HepG2 (cell line): ENCODE data around the gene CYP11A1. TPM values are rescaled to one million over a fixed set of nuclear protein-coding genes. Genes with fewer than 3 reads are reported as not detected.

Experiments used
- ADNP ChIP-seq: sonication (generic); formaldehyde crosslinking; IDR thresholded peaks from 2 replicates; pipeline ENCODE4 v1.4.0; 2020; ENCODE audit warnings: missing genetic modification reagents
- ARID2 ChIP-seq: sonication (generic); formaldehyde crosslinking; IDR thresholded peaks from 2 replicates; pipeline ENCODE4 v1.8.1; 2022; ENCODE audit warnings: mild to moderate bottlenecking, missing genetic modification reagents, borderline replicate concordance
- CCAR2 ChIP-seq: fragments of 200-400 bp; formaldehyde crosslinking; optimal IDR thresholded peaks from 2 replicates; pipeline ENCODE3; 2018; ENCODE audit warnings: low read depth, mild to moderate bottlenecking, low read length, moderate library complexity
- CEBPB ChIP-seq: IDR thresholded peaks from 2 replicates; pipeline ENCODE4 v1.6.1; 2011; ENCODE audit warnings: low read depth, low read length, improper control_type of control experiment, borderline replicate concordance
- EHMT2 ChIP-seq: fragments of 200-600 bp; sonication (generic); IDR thresholded peaks from 2 replicates; pipeline ENCODE4 v1.7.0; 2017; ENCODE audit warnings: antibody characterized with exemption, low read depth, low read length, borderline replicate concordance
- EZH2 ChIP-seq: conservative IDR thresholded peaks from 2 replicates; pipeline ENCODE4 v1.6.1; 2012; ENCODE audit warnings: mild to moderate bottlenecking, low read depth, low read length, moderate library complexity
- IKZF4 ChIP-seq: sonication (generic); formaldehyde crosslinking; IDR thresholded peaks from 2 replicates; pipeline ENCODE4 v1.5.1; 2020; ENCODE audit warnings: borderline replicate concordance, mild to moderate bottlenecking, low read depth, missing genetic modification reagents; ENCODE audit errors: not compliant biosample characterization
- JUND ChIP-seq: sonication (generic); formaldehyde crosslinking; IDR thresholded peaks from 2 replicates; pipeline ENCODE4 v1.8.0; 2022; ENCODE audit warnings: mild to moderate bottlenecking, missing genetic modification reagents
- MED1 ChIP-seq: sonication (generic); formaldehyde crosslinking; IDR thresholded peaks from 2 replicates; pipeline ENCODE4 v1.4.0; 2020; ENCODE audit warnings: missing genetic modification reagents
- MLLT10 ChIP-seq: sonication (generic); formaldehyde crosslinking; IDR thresholded peaks from 2 replicates; pipeline ENCODE4 v1.4.0; 2020; ENCODE audit warnings: missing genetic modification reagents
- MTF2 ChIP-seq: sonication (generic); formaldehyde crosslinking; IDR thresholded peaks from 2 replicates; pipeline ENCODE4 v1.5.0; 2020; ENCODE audit warnings: missing genetic modification reagents, borderline replicate concordance
- NFKB2 ChIP-seq: sonication (generic); formaldehyde crosslinking; IDR thresholded peaks from 2 replicates; pipeline ENCODE4 v1.4.0; 2020; ENCODE audit warnings: missing genetic modification reagents, borderline replicate concordance
- PCBP1 ChIP-seq: fragments of 200-400 bp; formaldehyde crosslinking; IDR thresholded peaks from 2 replicates; pipeline ENCODE4 v1.6.1; 2017; ENCODE audit warnings: mild to moderate bottlenecking, low read depth, low read length, borderline replicate concordance
- PHF5A ChIP-seq: IDR thresholded peaks from one replicate; pipeline ENCODE4 v1.6.1; 2018; ENCODE audit warnings: low read depth, missing genetic modification reagents; ENCODE audit not compliant: unreplicated experiment
- PTBP1 ChIP-seq: fragments of 200-400 bp; formaldehyde crosslinking; IDR thresholded peaks from 2 replicates; pipeline ENCODE4 v1.6.1; 2018; ENCODE audit warnings: low read length, low read depth; ENCODE audit not compliant: poor library complexity, severe bottlenecking
- RBM22 ChIP-seq: fragments of 200-400 bp; formaldehyde crosslinking; optimal IDR thresholded peaks from 2 replicates; pipeline ENCODE3; 2017; ENCODE audit warnings: mild to moderate bottlenecking, low read length, moderate library complexity
- REPIN1 ChIP-seq: sonication (generic); formaldehyde crosslinking; IDR thresholded peaks from 2 replicates; pipeline ENCODE4 v1.8.0; 2022; ENCODE audit warnings: missing genetic modification reagents, low read depth, mild to moderate bottlenecking, borderline replicate concordance
- SALL2 ChIP-seq: sonication (generic); formaldehyde crosslinking; IDR thresholded peaks from 2 replicates; pipeline ENCODE4 v1.8.1; 2023; ENCODE audit warnings: mild to moderate bottlenecking, missing genetic modification reagents, inconsistent platforms
- SIN3A ChIP-seq: IDR thresholded peaks from 2 replicates; pipeline ENCODE4 v1.6.1; 2011; ENCODE audit warnings: low read depth, mild to moderate bottlenecking, control low read depth, low read length, borderline replicate concordance
- SIX4 ChIP-seq: sonication (generic); formaldehyde crosslinking; IDR thresholded peaks from 2 replicates; pipeline ENCODE4 v1.4.0; 2020; ENCODE audit warnings: missing genetic modification reagents
- SMC3 ChIP-seq: IDR thresholded peaks from 2 replicates; pipeline ENCODE4 v1.6.1; 2011; ENCODE audit warnings: low read length, improper control_type of control experiment
- SPEN ChIP-seq: sonication (generic); formaldehyde crosslinking; IDR thresholded peaks from 2 replicates; pipeline ENCODE4 v1.5.1; 2020; ENCODE audit warnings: low read depth, mild to moderate bottlenecking, missing genetic modification reagents
- SRY ChIP-seq: sonication (generic); formaldehyde crosslinking; IDR thresholded peaks from 2 replicates; pipeline ENCODE4 v1.8.0; 2022; ENCODE audit warnings: mild to moderate bottlenecking, missing genetic modification reagents
- ZFP36L2 ChIP-seq: sonication (generic); formaldehyde crosslinking; IDR thresholded peaks from 2 replicates; pipeline ENCODE4 v1.4.0; 2020; ENCODE audit warnings: missing genetic modification reagents
- ZFP82 ChIP-seq: sonication (generic); formaldehyde crosslinking; IDR thresholded peaks from 2 replicates; pipeline ENCODE4 v1.5.1; 2020; ENCODE audit warnings: mild to moderate bottlenecking, missing genetic modification reagents, borderline replicate concordance
- ZNF549 ChIP-seq: sonication (generic); formaldehyde crosslinking; IDR thresholded peaks from 2 replicates; pipeline ENCODE4 v1.5.0; 2020; ENCODE audit warnings: missing genetic modification reagents
- ZNF644 ChIP-seq: IDR thresholded peaks from 2 replicates; pipeline ENCODE4 v1.6.1; 2016; ENCODE audit warnings: low read depth
- ZNF7 ChIP-seq: IDR thresholded peaks from 2 replicates; pipeline ENCODE4 v1.6.1; 2016; ENCODE audit warnings: missing biosample characterization, missing genetic modification reagents
- ZNF713 ChIP-seq: sonication (generic); formaldehyde crosslinking; IDR thresholded peaks from 2 replicates; pipeline ENCODE4 v1.4.0; 2020; ENCODE audit warnings: mild to moderate bottlenecking, missing genetic modification reagents
- ZNF761 ChIP-seq: sonication (generic); formaldehyde crosslinking; conservative IDR thresholded peaks from 2 replicates; pipeline ENCODE4 v1.4.0; 2020; ENCODE audit warnings: mild to moderate bottlenecking, missing genetic modification reagents
- ZNF790 ChIP-seq: sonication (generic); formaldehyde crosslinking; IDR thresholded peaks from 2 replicates; pipeline ENCODE4 v1.8.0; 2022; ENCODE audit warnings: missing genetic modification reagents, mild to moderate bottlenecking, borderline replicate concordance
- polyA plus RNA-seq, 8 experiments: library from polyadenylated mRNA; depleted of rRNA in 3 of 8; stranded (reverse) in 7 of 8; unstranded in 1 of 8; fragments of >200 nt; fragmentation: Illumina TruSeq in 4 of 8; extraction: Trizol in 4 of 8; gene quantifications; 2 replicates each; pipeline versions ENCODE4 v1.2.1 to v1.2.3, GENCODE V29; 2011 to 2016; ENCODE audit warnings: low read depth in 4 of 8, missing spikeins in 1 of 8, mixed read lengths in 1 of 8; ENCODE audit not compliant: insufficient read depth in 1 of 8
- total RNA-seq, 5 experiments: library from RNA; depleted of rRNA; stranded (reverse); fragments of >200 nt; fragmentation: Illumina TruSeq; extraction: Trizol; gene quantifications; 2 replicates each; pipeline ENCODE4 v1.2.3, GENCODE V29; 2016; ENCODE audit warnings: low read depth in 1 of 5
- TF ChIP-seq, protein P1 (sequence below): sonication (generic); formaldehyde crosslinking; IDR thresholded peaks from 2 replicates; pipeline ENCODE4 v1.5.1; 2020; ENCODE audit warnings: mild to moderate bottlenecking, missing genetic modification reagents, borderline replicate concordance

The CYP11A1 gene
- total and polyA plus RNA-seq, 2 of the 13 experiments (the other 11 are each of a cell fraction or from before 2014, with no cell fraction given) = 0.66 to 0.92 TPM

GRCh38 chr15:74365598-74366445 is 1.6 kb downstream of the CYP11A1 start (continued):
- TF ChIP-seq SIN3A = no peak
- TF ChIP-seq ADNP (CRISPR knock-in tag) = no peak
- TF ChIP-seq EHMT2 = no peak
- no peak for TF ChIP-seq ZNF790 (CRISPR knock-in tag)
- TF ChIP-seq MLLT10 (CRISPR knock-in tag) = no peak
- no peak for TF ChIP-seq PHF5A (CRISPR knock-in tag)
- TF ChIP-seq ZNF713 (CRISPR knock-in tag) = no peak
- no peak for TF ChIP-seq RBM22
- TF ChIP-seq, protein P1, sequence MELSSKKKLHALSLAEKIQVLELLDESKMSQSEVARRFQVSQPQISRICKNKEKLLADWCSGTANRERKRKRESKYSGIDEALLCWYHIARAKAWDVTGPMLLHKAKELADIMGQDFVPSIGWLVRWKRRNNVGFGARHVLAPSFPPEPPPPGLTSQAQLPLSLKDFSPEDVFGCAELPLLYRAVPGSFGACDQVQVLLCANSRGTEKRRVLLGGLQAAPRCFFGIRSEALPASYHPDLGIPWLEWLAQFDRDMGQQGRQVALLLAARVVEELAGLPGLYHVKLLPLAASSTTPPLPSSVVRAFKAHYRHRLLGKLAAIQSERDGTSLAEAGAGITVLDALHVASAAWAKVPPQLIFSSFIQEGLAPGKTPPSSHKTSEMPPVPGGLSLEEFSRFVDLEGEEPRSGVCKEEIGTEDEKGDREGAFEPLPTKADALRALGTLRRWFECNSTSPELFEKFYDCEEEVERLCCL = no peak
- TF ChIP-seq ZFP82 (CRISPR knock-in tag) = no peak
- TF ChIP-seq ARID2 = peak; percentile 96
- TF ChIP-seq PCBP1 = no peak
- no peak for TF ChIP-seq ZNF644 (CRISPR knock-in tag)
- 0 out of 2 replicates have a peak, but pooled peaks have one; percentile 26 for TF ChIP-seq NFKB2 (CRISPR knock-in tag)
- TF ChIP-seq ZNF761 (CRISPR knock-in tag) = no peak
- TF ChIP-seq MTF2 = no peak
- no peak for TF ChIP-seq SIX4 (CRISPR knock-in tag)
- TF ChIP-seq JUND = no peak
- no peak for TF ChIP-seq ZNF7 (CRISPR knock-in tag)
- no peak for TF ChIP-seq CEBPB
- no peak for TF ChIP-seq PTBP1
- peak; percentile 56; the same call in 1 of the 2 replicates for TF ChIP-seq REPIN1 (CRISPR knock-in tag)
- TF ChIP-seq IKZF4 = peak; percentile 62
- TF ChIP-seq CCAR2 = no peak
- TF ChIP-seq SALL2 (CRISPR knock-in tag) = no peak
- peak; percentile 47; the same call in 1 of the 2 replicates for TF ChIP-seq SPEN
- no peak for TF ChIP-seq EZH2
- TF ChIP-seq SMC3 = no peak
- TF ChIP-seq SRY = 0 out of 2 replicates have a peak, but pooled peaks have one; percentile 39
- no peak for TF ChIP-seq MED1 (CRISPR knock-in tag)
- TF ChIP-seq ZFP36L2 (CRISPR knock-in tag) = no peak
- TF ChIP-seq ZNF549 (CRISPR knock-in tag) = no peak
